ENCODE measurements around the gene IFNLR1. TPM values are rescaled to one million over a fixed set of nuclear protein-coding genes. Genes with fewer than 3 reads are reported as not detected.

The IFNLR1 gene
- total RNA-seq, 2 donors from 2014 or later: 0.43 to 0.51 TPM

DNA sequence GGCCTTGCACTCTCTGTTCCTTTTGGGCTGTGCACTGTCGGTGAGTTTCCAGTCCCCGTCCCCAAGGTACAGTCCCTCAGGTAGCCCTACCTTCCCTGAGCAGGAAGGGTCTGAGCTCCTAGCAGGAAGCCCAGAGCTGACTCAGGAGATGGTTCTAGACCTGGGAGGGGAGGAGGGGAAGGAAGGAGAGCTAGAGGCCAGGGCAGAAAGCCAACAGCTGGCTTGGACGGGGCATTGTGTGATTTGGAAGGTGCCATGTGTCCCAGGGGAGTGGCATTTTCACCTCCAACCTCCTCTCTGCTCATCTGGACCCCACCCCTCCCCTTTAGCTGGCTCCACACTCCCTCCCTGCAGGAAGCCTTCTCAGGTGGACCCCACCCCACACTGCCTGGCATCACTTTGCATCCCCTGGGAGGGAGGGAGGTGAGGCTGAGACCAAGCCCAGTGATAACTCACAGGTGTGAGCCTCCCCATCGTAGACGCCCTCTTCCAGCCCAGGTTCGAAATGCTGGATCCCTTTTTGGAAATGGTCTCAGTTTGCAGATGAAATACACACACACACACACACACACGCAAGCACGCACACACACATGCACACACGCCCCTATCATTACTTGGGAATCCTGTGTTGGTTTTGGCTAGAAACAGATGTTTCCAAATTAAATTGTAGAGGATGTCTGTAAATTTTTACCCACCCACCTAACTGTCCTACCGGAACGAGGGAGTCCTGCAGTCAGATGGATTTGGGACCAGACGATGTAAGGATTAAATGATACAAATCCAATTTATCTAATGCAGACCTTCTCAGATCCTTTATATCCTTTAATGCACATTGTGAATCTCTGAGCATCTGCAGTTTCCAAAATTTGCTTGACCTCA is 19.7 kb upstream of the IFNLR1 start:
- intact Hi-C loops (cut with DNase I): no loop called here
- no peak for DNase-seq (ENCODE audit: low spot score)

DNA sequence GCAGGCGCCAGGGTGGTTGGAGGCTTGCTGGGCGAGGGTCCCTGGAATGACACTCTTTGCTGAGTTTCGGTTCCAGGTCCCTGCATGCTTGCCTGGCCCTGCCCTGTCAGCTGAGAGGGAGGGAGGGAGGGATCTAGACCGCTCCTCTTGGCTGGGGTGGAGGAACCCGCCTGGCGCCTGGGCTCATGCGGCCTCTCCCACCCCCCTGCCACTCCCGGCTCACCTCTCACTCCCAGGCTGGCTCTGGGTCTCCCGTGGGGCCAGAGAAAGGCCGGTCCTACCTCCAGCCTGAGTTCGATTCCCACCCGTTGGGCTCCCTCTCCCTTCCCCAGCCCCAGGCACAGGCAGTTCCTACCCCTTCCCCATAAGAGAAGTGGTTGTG is 19.0 kb upstream of the IFNLR1 start:
- no peak for DNase-seq (ENCODE audit: low spot score)
- intact Hi-C loops (cut with DNase I): no loop called here

DNA sequence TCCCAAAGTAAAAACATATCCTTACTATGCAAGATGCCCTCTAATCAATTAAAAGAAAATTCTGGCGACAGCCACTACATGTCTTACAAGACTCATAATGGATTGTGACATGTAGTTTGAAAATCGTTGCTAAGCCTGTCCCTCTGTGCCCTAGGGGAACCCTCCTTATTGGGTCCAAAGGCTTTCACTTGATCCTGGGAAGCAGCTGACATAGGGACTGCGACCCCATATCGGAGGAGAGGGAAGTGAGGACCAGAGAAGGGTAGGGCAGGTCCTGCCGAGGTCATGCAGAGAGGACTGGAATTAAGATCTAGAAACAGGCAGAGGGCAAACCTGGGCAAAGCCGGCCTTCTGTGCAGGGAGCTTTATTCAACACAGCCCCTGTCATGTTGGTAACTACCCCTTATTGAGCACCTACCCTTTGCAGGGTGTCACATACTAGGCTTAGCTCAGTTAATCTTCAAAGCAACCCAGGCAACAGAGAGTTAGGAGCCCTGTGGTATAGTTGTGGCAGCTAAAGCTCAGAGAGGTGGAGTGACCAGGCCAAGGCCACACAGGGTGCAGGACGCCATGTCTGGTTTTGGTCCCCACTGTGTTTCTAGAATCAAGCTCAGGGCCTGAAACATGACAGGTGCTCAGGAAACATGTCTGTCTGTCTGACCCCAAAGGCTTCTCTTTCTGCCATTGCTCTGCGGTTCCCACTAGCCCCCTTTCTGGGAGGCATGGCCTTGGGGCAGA is 18.4 kb upstream of the IFNLR1 start:
- intact Hi-C loops (cut with DNase I): no loop called here
- DNase-seq (ENCODE audit: low spot score): no peak

DNA sequence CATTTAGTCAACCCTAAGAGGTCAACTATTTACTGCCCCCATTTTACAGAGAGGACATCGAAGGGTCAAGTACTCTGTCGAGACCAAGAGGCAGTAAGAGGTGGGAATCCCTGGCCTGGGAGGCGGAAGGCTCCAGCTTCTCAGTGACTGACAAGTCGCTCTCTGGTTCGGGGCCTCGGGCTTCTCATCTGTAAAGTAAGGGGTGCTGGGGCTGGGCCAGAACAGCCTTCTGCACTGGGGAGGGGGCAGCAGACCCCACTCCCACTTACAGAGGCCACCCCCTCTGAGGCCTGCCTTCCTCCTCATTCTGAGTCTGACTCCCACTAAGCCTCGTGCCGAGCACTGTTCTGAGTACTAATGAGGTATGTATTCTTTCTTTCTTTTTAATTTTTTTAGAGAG is 17.0 kb upstream of the IFNLR1 start:
- no peak for DNase-seq (ENCODE audit: low spot score)
- intact Hi-C loops (cut with DNase I): loop anchor here in 1 of 2 donors (5.0 kb wide), 1 partner anchor 188 kb away; no protein-coding TSS in a partner anchor

DNA sequence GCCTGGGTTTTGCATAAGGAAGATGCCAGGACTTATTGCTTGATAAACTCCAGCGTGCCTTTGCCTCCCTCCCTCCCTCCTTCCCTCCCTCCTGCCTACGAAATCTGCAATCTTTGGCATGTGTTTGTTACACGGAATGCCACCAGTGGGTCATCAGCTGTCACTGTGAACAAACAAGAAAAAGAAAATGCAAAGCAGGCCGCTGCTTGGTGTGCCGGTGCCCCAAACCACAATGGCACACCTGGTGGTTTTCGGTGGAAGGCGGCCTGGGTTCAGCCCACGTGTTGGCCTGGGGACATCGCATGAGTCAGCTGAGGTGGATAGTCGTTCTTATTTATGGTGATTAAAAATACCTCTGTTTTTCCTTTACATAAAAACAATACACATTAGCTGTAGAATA is 16.3 kb upstream of the IFNLR1 start:
- no peak for DNase-seq (ENCODE audit: low spot score)
- intact Hi-C loops (cut with DNase I): loop anchor here in 1 of 2 donors (5.0 kb wide), 1 partner anchor 189 kb away; no protein-coding TSS in a partner anchor

DNA sequence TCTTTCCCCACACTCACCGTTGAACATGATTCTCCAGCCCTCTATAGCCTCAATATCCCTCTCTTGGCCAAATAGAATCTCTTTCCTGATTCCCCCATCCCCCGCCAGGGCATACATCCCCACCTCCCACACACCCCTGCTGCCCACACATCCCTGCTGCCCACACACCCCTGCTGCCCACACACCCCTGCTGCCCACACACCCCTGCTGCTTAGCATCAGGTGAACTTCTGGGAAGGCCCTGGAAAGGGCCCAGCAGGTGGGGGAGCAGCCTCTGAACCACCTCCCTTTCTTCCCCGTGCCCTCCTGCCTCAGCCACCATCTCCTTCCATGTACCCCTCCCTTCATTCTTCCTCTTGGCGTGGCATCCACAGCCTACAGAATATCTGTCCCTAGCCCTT is 15.9 kb upstream of the IFNLR1 start:
- DNase-seq (ENCODE audit: low spot score): no peak
- intact Hi-C loops (cut with DNase I): loop anchor here in 1 of 2 donors (5.0 kb wide), 1 partner anchor 189 kb away; no protein-coding TSS in a partner anchor

DNA sequence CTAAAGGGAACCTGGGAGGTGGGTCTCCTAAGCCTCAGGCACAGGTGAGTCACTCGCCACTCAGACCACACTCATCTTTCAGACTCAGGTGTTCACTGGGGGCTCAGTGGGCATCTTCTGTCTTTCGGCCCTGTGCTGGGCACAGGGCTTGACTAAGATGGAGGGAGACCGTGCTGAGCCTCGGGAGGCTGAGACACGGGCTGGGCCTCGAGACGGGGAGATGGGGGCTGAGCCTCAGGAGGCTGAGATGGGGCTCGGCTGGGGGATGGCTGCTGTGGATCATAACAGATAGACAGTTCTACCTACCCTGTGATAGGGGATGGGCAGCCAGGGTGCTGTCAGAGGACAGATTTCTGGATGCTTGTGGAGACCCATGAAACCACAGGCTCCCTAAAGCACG is 15.5 kb upstream of the IFNLR1 start:
- no peak for DNase-seq (ENCODE audit: low spot score)
- intact Hi-C loops (cut with DNase I): loop anchor here in 1 of 2 donors (5.0 kb wide), 1 partner anchor 190 kb away; no protein-coding TSS in a partner anchor

GRCh38 chr1:24201941-24202440 is 14.9 kb upstream of the IFNLR1 start:
- peak; percentile 89 for DNase-seq (ENCODE audit: low spot score)
- intact Hi-C loops (cut with DNase I): loop anchor here (2.0 to 5.0 kb wide), 2 partner anchors 189 to 190 kb away; no protein-coding TSS in a partner anchor

DNA sequence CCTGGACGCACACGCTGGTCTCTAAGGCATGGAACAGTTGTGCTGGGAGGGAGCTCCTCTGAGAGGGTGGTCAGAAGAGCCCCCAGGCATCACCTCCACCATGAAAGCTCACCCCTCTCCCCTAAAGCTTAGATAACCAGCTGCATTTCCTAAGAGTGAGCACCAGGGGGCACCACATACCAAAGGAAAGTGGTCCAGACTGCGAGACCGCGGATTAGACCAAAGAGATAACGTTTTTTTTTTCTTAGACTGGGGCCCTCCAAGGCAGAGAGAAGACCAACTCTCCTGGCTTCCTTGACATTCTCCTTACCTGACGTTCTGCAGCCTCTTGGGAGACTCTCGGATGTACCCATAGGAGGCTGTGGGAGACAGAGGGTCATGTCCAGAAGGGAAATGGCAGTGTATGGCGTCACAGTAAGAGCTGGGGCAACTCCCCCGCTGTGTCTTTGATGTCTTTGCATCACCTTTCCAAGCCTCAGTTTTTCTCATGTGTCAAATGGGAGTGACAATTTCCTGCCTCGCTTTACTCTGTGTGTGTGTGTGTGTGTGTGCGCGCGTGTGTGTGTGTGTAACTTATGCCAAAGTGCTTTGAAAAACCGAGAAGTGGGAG is 12.3 kb upstream of the IFNLR1 start:
- DNase-seq (ENCODE audit: low spot score): no peak
- intact Hi-C loops (cut with DNase I): no loop called here

DNA sequence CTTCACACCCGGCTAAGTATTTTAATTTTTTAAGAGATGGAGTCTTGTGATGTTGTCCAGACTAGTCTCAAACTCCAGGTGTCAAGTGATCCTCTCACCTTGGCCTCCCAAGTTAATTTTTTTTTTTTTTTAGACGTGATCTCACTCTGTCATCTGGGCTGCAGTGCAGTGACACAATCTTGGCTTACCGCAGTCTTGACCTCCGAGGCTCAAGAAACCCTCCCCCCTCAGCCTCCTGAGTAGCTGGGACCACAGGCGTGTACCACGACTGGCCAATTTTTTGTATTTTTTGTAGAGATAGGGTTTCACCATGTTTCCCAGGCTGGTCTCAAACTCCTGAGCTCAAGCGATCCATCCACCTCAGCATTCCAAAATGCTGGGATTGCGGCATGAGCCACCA is 11.7 kb upstream of the IFNLR1 start:
- intact Hi-C loops (cut with DNase I): no loop called here
- DNase-seq (ENCODE audit: low spot score): no peak

- DNase-seq (ENCODE audit: low spot score): no peak
- intact Hi-C loops (cut with DNase I): no loop called here
These were observed 8.8 kb upstream of the IFNLR1 start for GRCh38 chr1:24195874-24196273.

DNA sequence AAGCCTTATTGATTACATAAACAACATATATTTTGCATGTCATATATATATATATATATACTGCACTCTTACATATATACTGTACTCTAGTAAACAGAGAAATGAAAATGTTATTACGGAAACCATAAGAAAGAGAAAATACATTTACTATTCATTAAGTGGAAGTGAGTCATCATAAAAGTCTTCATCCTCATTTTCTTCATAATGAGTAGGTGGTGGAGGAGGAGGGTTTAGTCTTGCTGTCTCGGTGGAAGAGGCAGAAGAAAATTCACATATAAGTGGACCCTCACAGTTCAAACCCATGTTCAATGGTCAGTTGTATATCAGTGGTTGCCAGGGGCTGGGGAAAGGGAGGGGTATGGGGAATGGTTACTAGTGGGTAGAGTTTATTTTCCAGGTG is 8.0 kb upstream of the IFNLR1 start:
- intact Hi-C loops (cut with DNase I): no loop called here
- no peak for DNase-seq (ENCODE audit: low spot score)

GRCh38 chr1:24193046-24193445 is 6.0 kb upstream of the IFNLR1 start:
- intact Hi-C loops (cut with DNase I): no loop called here
- no peak for DNase-seq (ENCODE audit: low spot score)

GRCh38 chr1:24191860-24192259 is 4.8 kb upstream of the IFNLR1 start:
- intact Hi-C loops (cut with DNase I): no loop called here

GRCh38 chr1:24190983-24191461 is 3.9 kb upstream of the IFNLR1 start:
- DNase-seq (ENCODE audit: low spot score): no peak
- intact Hi-C loops (cut with DNase I): no loop called here

More at GRCh38 chr1:24191860-24192259, 4.8 kb upstream of the IFNLR1 start:
- no peak for DNase-seq (ENCODE audit: low spot score)

GRCh38 chr1:24189528-24189927 is 2.4 kb upstream of the IFNLR1 start:
- no peak for DNase-seq (ENCODE audit: low spot score)
- intact Hi-C loops (cut with DNase I): loop anchor here in 1 of 2 donors (10.0 kb wide), 1 partner anchor 115 kb away; no protein-coding TSS in a partner anchor

DNA sequence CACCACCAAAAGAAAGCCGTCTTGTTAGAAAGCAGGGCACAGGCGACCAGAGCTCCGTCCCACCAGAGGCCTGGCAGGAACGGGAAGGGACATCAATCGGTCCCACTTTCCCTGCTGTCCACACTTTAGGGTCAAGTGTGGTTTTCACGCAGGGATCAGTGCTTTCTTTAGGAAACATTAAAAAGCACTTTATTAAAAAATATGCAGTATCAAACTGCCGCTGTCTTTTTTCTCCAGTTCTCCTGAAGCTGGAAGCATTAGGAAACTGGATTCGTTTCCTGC is 437 bp downstream of the IFNLR1 start:
- no peak for DNase-seq (ENCODE audit: low spot score)
- intact Hi-C loops (cut with DNase I): loop anchor here in 1 of 2 donors (10.0 kb wide), 1 partner anchor 112 kb away; no protein-coding TSS in a partner anchor

DNA sequence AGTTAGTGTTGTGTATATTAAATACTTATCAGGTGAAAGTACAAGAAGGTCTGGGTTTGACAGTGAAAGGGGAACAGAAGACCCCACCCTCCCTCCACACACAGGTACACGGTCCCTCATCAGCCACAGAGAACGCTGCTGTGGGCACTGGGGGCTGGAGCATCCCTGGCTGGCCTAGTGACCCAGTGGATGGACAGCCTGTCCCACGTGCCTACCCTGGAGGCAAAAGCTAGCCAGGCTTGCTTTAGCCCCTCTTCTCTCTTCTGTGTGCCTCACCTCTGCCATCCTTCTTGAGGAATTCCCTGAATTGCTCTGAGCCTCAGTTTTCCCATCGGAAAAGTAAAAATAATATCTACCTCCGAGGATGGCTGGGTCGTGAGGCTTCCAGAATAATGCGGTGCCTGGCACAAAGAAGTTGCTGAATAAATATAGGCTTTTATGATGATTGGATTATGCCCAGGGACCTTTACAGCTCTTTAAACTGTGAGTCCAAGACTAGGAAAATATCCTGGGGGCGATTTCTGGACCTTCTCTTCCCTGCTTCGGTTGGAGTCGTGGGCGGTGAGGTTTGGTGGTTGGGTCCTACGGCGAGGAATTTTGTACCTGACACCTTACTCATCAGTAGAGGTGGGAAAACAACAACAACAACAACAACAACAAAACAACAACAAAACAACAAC is 918 bp downstream of the IFNLR1 start:
- intact Hi-C loops (cut with DNase I): loop anchor here in 1 of 2 donors (10.0 kb wide), 1 partner anchor 111 kb away; no protein-coding TSS in a partner anchor
- no peak for DNase-seq (ENCODE audit: low spot score)

DNA sequence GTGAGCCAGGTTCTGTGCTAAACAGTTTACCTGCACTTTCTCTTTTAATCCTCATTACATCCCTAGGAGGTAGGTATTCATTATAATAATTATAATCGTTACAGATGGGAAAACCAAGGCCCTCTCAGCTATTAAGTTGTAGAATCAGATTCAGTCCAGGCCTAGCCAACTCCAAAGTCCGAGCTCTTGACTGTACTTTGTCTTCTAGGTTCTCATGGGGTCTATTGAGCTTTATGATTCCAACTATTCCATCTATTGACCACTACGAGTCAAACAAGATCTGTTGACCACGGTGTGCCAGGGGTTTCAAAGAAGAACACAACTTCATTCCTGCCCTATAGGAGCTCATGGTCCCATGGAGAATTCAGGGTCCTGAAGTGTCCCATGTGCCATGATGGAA is 2.0 kb downstream of the IFNLR1 start:
- intact Hi-C loops (cut with DNase I): loop anchor here in 1 of 2 donors (10.0 kb wide), 1 partner anchor 110 kb away; no protein-coding TSS in a partner anchor

More for the DNA sequence above, 2.0 kb downstream of the IFNLR1 start:
- no peak for DNase-seq (ENCODE audit: low spot score)

Measured in posterior vena cava (tissue), 2 donors.